Stimulated activated CD4-positive, alpha-beta T cell treated with anti-CD3 and anti-CD28 coated beads, Interleukin-4, amount 100 ng/mL, for 24 hours (primary cell): Measurements from ENCODE around the gene FAH.

Source experiments
- DNase-seq: peaks from one replicate; pipeline ENCODE4 v3.0.0-alpha.2; 2020

FAH gene

DNA sequence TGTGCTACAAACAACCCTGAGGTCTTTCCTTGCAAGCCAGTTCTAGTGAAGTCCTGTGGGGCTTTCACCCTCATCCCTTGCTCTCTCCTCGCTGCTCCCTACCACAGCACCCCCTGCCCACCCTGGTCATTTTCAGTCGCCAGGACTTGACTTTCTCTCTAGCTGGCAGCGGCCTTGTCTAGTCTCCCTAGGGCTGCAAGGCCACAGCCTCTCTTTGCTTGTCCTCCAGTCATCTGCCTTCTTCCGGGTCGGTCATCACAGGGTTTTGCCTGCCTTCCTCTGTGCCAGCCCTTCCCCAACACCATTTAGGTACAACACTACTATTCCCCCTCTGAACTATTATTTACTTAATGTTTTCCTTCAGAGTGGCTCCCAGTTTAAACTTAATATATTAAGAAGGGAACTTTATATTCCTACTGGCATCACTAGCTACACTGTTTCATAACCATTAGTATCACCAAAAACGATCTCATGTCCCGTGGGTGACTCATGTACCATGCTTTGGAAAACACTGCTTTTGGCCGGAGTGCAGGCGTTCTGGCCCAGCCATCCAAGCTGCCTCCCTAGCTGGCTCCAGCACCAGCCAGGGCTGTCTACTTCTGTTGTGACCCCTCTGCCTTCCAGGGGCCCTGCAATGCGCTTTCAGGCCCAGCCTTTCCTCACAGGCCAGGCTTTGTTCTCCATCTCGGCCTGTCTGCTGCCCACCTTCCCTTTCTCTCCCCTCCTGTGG is 21.4 kb downstream of the FAH start:
- DNase-seq: no peak

- DNase-seq: no peak
Observed at GRCh38 chr15:80175436-80175835, 22.6 kb downstream of the FAH start.

GRCh38 chr15:80176443-80176842 is 23.6 kb downstream of the FAH start:
- no peak for DNase-seq

GRCh38 chr15:80177156-80177555 is 24.4 kb downstream of the FAH start:
- DNase-seq: no peak

DNA sequence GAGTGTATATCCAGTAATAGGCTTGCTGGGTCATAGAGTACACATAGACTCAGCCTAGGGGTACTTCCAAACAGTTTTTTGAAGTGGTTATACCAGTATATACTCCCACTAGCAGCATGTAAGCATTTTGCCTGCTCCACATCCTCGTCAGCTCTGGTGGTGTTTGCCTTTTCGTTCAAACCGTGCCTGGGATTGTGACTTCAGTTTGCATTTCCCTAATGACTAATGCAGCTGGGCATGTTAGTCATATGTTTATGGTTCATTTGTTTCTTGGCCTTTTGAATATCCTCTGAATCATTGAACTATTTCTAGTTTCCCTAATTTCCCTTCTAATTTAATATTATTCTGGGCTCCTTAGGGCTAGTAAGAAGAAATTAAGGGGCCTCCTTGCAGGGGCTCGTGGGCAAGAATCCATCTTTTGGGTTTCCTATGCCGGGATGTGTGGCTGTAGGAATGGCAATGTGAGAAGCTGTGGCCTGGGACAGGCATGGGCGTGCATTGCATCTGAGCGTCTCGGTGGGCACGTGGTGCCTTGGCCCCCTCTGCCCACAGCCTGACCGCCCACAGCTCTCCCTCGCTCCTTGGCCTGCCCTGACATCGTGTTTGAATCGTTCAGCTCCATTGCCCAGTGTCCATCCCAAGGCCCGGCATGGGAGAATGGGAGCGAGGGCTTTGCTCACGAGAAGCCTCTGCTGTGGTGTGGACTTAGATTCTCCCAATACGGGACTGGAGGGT is 26.4 kb downstream of the FAH start:
- DNase-seq: no peak

DNA sequence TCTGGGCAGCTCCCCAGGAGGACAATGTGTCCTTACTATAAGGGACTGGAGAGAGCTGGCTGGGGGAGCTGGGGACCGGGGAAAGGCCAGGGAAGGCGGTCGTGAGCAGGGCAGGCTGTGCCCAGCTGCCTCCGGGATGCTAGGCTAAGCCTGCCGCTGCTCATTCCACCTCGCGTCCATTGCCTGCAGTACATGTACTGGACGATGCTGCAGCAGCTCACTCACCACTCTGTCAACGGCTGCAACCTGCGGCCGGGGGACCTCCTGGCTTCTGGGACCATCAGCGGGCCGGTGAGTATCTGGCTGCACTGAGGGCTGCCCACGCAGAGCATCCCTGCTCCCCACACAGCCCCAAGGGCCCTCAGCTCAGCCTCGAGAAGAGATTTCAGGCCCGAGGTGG is 27.1 kb downstream of the FAH start:
- DNase-seq: no peak

- no peak for DNase-seq
Observed at GRCh38 chr15:80180468-80180867, 27.7 kb downstream of the FAH start.

DNA sequence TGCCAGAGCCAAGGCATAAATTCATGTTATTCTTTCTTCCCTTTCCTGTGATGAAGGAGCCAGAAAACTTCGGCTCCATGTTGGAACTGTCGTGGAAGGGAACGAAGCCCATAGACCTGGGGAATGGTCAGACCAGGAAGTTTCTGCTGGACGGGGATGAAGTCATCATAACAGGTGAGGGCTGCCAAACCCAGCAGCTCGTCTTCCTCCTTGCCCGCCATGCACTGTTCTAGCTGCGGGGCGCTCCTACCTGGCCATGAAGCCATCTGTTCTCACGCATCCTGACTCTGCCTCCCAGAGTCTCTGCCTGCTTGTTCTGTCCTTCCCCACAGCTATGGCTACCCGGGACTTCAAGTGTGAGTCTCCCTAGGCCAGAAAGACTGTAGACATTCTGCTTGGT is 28.2 kb downstream of the FAH start:
- no peak for DNase-seq

DNA sequence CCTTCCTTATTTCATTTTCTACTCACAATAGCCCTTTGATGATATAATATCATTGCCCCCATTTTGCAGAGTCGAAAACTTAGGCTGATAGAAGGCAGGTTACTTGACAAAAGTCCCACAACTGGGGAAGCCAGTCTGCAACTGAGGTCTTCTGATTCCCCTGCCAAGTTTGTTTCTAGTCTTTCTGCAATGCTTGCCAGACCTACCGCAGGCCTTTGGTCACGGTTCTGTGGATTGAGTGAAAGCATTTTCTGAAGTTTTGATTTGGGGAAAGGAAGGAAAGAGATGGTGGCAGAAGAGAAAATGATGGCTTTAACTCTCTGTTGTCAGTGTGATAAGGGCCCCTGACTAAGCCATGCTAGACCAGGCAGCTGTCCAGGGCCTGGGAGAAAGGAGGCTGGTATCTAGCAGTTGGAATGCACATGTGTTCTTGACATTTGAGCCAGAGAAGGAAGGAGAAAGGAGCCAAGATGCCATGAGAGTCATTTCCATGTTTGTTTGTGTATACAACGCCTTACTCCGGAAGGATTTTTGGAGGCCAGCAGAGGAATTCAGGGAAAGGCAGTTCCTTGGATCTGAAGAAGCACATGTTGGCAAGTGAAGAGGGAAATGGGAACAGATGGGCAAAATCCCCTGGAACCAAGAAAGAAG is 29.9 kb downstream of the FAH start:
- no peak for DNase-seq

GRCh38 chr15:80183306-80183705 is 30.5 kb downstream of the FAH start:
- DNase-seq: no peak

- no peak for DNase-seq
Observed at GRCh38 chr15:80183886-80184285, 31.1 kb downstream of the FAH start.

DNA sequence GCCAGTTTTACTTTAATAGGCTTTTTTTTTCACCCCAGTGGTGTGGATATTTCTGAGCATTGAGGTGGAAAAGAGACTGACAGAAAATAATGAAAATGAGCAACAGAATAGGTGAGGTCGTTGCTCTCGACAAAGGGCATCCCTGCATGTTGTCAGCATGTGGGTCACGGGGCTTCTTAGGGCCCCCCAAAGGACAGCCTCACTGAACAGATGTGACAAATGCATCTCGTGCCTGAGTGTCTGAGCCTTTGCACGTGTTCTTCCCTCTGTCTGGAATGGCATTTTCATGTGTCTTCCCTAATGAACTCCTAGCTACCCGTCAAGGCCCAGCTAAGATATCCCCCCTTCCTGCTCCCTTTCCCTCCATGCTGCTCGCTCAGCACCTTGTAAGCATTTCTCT is 31.8 kb downstream of the FAH start:
- no peak for DNase-seq

GRCh38 chr15:80185152-80185551 is 32.4 kb downstream of the FAH start:
- DNase-seq: no peak

- no peak for DNase-seq
Observed at GRCh38 chr15:80186066-80186465, 33.3 kb downstream of the FAH start.

DNA sequence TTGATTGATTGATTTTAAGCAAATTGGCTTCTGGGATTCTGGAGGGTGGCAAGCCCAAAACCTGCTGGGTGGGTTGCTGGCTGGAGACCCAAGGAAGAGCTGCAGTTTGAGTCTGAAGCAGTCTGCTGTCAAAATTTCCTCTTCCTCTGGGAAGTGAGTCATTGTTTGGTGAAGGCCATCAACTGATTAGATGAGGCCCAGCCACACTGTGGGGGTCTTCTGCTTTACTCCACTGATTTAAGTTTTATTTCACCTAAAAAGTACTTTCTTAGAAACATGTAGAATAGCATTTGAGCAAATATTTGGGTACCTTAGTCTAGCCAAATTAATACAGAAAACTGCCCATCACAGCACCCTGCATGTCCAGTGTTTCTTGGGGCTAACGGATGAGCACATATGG is 33.8 kb downstream of the FAH start:
- DNase-seq: no peak

DNA sequence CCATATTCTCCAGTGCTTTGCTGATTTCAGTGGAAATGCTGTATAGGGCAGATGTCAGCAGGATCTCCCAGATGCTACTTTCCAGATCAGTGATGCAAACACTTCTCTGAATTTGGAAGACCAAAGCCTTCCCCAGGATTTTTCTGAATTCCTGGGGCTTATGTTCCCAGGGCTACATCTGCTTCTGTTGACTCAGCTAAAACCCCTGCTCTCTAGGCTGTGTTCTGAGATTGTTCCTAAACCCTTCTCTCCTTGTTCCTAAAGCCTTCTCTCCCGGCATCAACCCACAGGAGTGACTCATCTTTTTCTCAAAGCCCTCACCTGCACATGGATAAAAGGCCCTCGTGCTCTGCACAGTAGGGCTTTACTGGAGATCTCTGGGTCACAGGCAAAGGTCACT is 35.5 kb downstream of the FAH start:
- no peak for DNase-seq

GRCh38 chr15:80191198-80191597 is 38.4 kb downstream of the FAH start:
- no peak for DNase-seq

DNA sequence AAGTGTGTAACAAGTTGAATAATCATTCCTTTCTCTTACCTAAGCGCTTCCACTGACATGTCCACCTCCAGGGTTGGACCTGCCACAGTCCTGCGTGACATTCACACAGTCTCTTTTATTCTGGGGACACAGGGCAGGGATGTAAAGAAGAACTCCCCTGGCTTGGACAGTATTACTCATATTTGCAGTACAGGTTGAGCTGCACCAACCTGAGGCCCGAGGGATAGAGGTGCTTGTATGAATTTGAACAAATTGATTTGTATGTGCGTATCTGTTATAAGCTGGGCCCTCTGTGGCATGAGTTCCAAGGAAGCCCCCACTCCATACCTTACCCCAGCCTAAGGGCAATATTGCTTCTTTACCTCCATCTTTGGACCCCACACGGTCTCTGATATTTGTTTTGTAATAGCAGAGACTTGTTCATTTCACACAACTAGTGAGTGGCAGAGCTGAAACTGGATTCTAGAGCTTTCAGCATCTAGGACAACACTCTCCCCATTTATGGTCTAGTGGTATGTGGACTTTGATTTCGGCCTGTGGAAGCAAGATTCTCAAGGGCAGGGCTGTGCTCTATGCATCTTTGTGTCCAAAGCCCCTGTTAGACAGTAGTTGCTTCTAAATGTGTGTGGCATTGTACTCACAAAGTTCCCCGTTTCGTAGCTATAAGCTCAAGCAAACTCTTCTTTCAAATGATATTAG is 39.2 kb downstream of the FAH start:
- DNase-seq: no peak

GRCh38 chr15:80194186-80194585 is 41.4 kb downstream of the FAH start:
- DNase-seq: no peak

DNA sequence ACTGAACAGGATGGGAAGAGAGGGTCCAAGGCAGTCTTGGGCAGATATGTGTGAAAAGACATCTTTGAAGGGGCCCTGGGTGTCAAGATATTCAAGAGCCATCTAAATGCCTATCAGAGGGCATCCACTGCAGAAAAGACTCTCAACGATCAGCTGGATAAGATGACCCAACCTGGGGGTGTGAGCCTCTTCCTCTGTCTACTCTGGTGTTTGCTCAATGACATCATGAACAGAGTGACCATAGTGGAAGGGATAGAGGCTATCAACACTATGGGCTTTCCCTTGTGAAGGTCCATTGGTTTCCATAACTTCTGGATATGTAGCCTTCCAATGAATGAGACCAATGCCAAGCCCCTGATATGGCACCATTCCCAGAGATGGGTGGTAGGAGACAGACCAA is 42.1 kb downstream of the FAH start:
- DNase-seq: no peak

DNA sequence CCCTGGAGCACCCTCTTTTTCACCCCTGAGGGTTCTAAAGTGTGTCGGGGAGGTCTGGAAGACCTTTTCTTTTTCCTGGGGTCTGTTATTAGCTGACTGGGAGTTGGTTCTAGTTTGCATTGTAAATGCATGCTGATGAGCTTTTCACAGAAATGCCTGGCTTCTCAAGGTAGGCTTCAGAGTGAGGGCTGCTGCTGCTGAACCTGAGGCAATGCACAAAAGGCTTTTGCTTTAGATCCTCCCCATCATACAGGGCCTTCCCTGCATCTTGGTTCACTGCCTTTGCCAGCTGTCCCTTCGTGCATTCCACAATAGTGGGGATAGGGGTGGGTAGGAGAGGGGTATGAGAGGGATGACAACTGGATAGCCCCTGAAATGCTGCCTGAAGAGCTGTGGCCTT is 46.6 kb downstream of the FAH start:
- DNase-seq: no peak

DNA sequence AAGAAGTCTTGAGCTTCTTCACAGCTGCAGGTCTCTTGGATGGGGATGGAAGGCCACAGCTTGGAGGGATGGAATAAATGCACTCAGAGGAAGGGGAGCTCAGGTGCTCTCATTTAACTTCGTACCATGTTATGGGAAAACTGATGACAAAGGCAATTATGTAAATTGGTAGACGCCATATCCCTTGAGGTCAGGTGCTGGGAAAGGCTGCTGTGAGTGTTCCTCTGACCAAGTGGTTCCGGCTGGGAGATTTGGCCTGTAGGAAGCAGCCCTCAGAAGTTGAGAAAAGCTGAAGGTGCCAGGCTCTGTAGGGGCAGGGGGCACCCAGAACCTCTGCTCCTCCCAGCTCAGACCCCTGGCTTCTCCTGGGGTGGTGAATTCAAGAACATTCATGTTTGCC is 47.1 kb downstream of the FAH start:
- no peak for DNase-seq

- DNase-seq: no peak
Observed at GRCh38 chr15:80201256-80202015, 48.6 kb downstream of the FAH start.
